Endodermal cell (in vitro differentiated cells): ENCODE measurements around the gene KIF1B. TPM values are rescaled to one million over a fixed set of nuclear protein-coding genes. Genes with fewer than 3 reads are reported as not detected.

Experiments
- DNase-seq: peaks from one replicate; pipeline ENCODE4 v3.0.0-alpha.2; 2017
- H3K27ac ChIP-seq: 2 replicates; pipeline ENCODE4 v1.5.1; 2013; ENCODE audit warnings: mild to moderate bottlenecking, low read depth, low read length, moderate library complexity
- H3K27me3 ChIP-seq: 2 replicates; pipeline ENCODE4 v1.6.1; 2013; ENCODE audit warnings: mild to moderate bottlenecking, low read length, moderate library complexity; ENCODE audit not compliant: insufficient read depth, control insufficient read depth, poor library complexity, severe bottlenecking
- H3K36me3 ChIP-seq: 2 replicates; pipeline ENCODE4 v1.7.0; 2013; ENCODE audit warnings: mild to moderate bottlenecking, low read length, moderate library complexity; ENCODE audit not compliant: control insufficient read depth, insufficient read depth
- H3K4me1 ChIP-seq: one replicate; pipeline ENCODE4 v1.7.0; 2013; ENCODE audit warnings: low read length; ENCODE audit not compliant: control insufficient read depth, insufficient read depth
- H3K4me3 ChIP-seq: 2 replicates; pipeline ENCODE4 v1.5.1; 2013; ENCODE audit warnings: mild to moderate bottlenecking, low read length, moderate library complexity
- H3K9ac ChIP-seq: 2 replicates; pipeline ENCODE4 v1.6.1; 2013; ENCODE audit warnings: mild to moderate bottlenecking, low read length, moderate library complexity; ENCODE audit not compliant: poor library complexity, severe bottlenecking; ENCODE audit errors: extremely low read depth
- H3K9me3 ChIP-seq: 2 replicates; pipeline ENCODE4 v1.6.1; 2013; ENCODE audit warnings: mild to moderate bottlenecking, low read length, moderate library complexity; ENCODE audit not compliant: control insufficient read depth
- H3K27ac Mint-ChIP-seq: 2 replicates; pipeline ENCODE4 v1.8.0; 2020; ENCODE audit warnings: mixed read lengths
- H3K27me3 Mint-ChIP-seq: 2 replicates; pipeline ENCODE4 v1.8.0; 2021; ENCODE audit warnings: mild to moderate bottlenecking, mixed read lengths; ENCODE audit not compliant: insufficient read depth
- H3K36me3 Mint-ChIP-seq: 2 replicates; pipeline ENCODE4 v1.8.0; 2020; ENCODE audit warnings: low read depth, mixed read lengths
- H3K4me1 Mint-ChIP-seq: 2 replicates; pipeline ENCODE4 v1.8.0; 2020; ENCODE audit warnings: mixed read lengths
- H3K4me3 Mint-ChIP-seq: 2 replicates; pipeline ENCODE4 v1.8.0; 2020; ENCODE audit warnings: mild to moderate bottlenecking, moderate library complexity, mixed read lengths
- H3K9me3 Mint-ChIP-seq: 2 replicates; pipeline ENCODE4 v1.8.0; 2020; ENCODE audit warnings: mild to moderate bottlenecking, mixed read lengths
- CTCF ChIP-seq: fragments of 200-600 bp; sonication (generic); conservative IDR thresholded peaks from 2 replicates; pipeline ENCODE4 v1.5.0; 2021; ENCODE audit warnings: antibody characterized with exemption, mild to moderate bottlenecking
- WGBS, 2 experiments: methylation state at CpG; one replicate each; pipeline versions ENCODE4 v1.1.5 to v1.1.7; 2013; ENCODE audit warnings: missing lambda C conversion rate in 2 of 2, mixed read lengths in 1 of 2; ENCODE audit not compliant: insufficient coverage in 1 of 2, insufficient read length in 1 of 2; 5-methylcytosine and 5-hydroxymethylcytosine counted together
- total RNA-seq, 2 donors: library from RNA; stranded (reverse); fragmentation: NEBNext Ultra II Directional in 1 of 2; extraction: Animal tissue kit (Norgen Biotek cat#: 25700) in 1 of 2; gene quantifications; 2 replicates in 1 of 2; 3 replicates in 1 of 2; pipeline ENCODE4 v1.2.1, GENCODE V29; 2021

The KIF1B gene
- total RNA-seq, 2 donors from 2014 or later: 71.5 to 74.2 TPM

DNA sequence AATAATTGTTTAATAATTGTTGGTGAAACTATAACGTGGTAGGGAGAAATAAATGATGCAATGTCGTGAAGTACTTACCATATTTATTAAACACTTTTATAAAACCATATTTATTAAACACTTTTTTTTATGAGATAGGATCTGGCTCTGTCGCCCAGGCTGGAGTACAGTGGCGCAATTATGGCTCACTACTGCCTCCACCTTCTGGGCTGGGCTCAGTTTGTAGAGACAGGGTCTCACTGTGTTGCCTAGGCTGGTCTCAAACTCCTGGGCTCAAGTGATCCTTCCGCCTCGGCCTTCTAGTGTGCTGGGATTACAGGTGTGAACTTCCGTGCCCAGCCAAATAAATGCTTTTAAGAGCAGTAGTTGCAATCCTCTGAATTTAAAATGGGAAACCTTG lies 112.5 kb downstream of the KIF1B start:
- no peak for DNase-seq
- H3K36me3 Mint-ChIP-seq: peaks cover 43% of the 10 kb centered on the region
- Histone ChIP-seq H3K4me3 (no peak overlapping the region), H3K9me3 (no peaks in the 10 kb centered on the region), H3K36me3 (peaks cover 59% of the 10 kb centered on the region), H3K9ac (no peak overlapping the region), H3K27ac (no peak overlapping the region), H3K27me3 (no peaks in the 10 kb centered on the region), H3K4me1 (no peaks in the 10 kb centered on the region)
- peaks cover 12% of the 10 kb centered on the region for H3K4me1 Mint-ChIP-seq
- no peaks in the 10 kb centered on the region for H3K27me3 Mint-ChIP-seq
- no peaks in the 10 kb centered on the region for H3K9me3 Mint-ChIP-seq
- H3K4me3 Mint-ChIP-seq: no peak overlapping the region
- 94 to 98% methylated on average over 5 to 6 of the region's 7 CpGs for WGBS, 2 experiments
- no peak overlapping the region for H3K27ac Mint-ChIP-seq
- no peak for TF ChIP-seq CTCF

- peaks cover 54% of the 10 kb centered on the region for H3K36me3 Mint-ChIP-seq
- Histone ChIP-seq H3K36me3 (peaks cover 72% of the 10 kb centered on the region), H3K27ac (no peak overlapping the region), H3K27me3 (no peaks in the 10 kb centered on the region), H3K4me3 (no peak overlapping the region), H3K4me1 (no peaks in the 10 kb centered on the region), H3K9me3 (no peaks in the 10 kb centered on the region), H3K9ac (no peak overlapping the region)
- WGBS, 2 experiments: 92 to 100% methylated on average over 5 to 6 of the region's 6 CpGs
- H3K27ac Mint-ChIP-seq: no peak overlapping the region
- peaks cover 11% of the 10 kb centered on the region for H3K4me1 Mint-ChIP-seq
- no peaks in the 10 kb centered on the region for H3K27me3 Mint-ChIP-seq
- H3K9me3 Mint-ChIP-seq: no peaks in the 10 kb centered on the region
- DNase-seq: no peak
- TF ChIP-seq CTCF: no peak
- H3K4me3 Mint-ChIP-seq: no peak overlapping the region
Measured at GRCh38 chr1:10324627-10325026, 114.3 kb downstream of the KIF1B start.

- Mint-ChIP-seq H3K4me1 (peaks cover 5% of the 10 kb centered on the region), H3K9me3 (no peaks in the 10 kb centered on the region), H3K27me3 (no peaks in the 10 kb centered on the region), H3K36me3 (peaks cover 55% of the 10 kb centered on the region), H3K4me3 (no peak overlapping the region), H3K27ac (peak overlapping the region; percentile 14)
- Histone ChIP-seq H3K27ac (no peak overlapping the region), H3K36me3 (peaks cover 73% of the 10 kb centered on the region), H3K4me3 (no peak overlapping the region), H3K4me1 (no peaks in the 10 kb centered on the region), H3K9ac (no peak overlapping the region), H3K9me3 (no peaks in the 10 kb centered on the region), H3K27me3 (no peaks in the 10 kb centered on the region)
- 92 to 93% methylated on average over 2 to 3 of the region's 3 CpGs for WGBS, 2 experiments
- TF ChIP-seq CTCF: no peak
- DNase-seq: no peak
Measured at GRCh38 chr1:10325521-10325920, 115.2 kb downstream of the KIF1B start.
